ENCODE results near the gene TFF3. TPM values are rescaled to one million over a fixed set of nuclear protein-coding genes. Genes with fewer than 3 reads are reported as not detected.

TFF3 gene
- total and polyA plus RNA-seq, 2 of the 13 experiments (the other 11 are each of a cell fraction or from before 2014, with no cell fraction given), result 14.2 to 26.9 TPM

DNA sequence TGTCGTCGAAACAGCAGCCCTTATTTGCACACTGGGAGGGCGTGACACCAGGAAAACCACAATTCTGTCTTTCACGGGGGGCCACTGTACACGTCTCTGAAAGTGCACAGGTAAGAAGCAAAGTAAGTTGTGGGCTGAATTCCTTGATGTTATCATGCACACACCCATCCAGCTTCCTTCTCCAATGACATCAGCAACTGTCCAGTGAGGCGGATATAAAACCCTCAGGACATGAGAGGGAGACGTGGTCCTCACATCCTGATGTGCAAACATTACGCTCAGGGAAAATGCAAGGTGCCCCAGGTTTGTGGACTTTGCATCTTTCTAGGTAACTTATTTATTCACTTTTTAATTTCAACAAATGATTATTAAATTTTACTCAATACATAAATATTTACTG, 48.1 kb upstream of the TFF3 start (continued):
- TF ChIP-seq, protein P1, sequence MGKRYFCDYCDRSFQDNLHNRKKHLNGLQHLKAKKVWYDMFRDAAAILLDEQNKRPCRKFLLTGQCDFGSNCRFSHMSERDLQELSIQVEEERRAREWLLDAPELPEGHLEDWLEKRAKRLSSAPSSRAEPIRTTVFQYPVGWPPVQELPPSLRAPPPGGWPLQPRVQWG (CRISPR knock-in tag; IDR thresholded peaks at IDR 0.05; ENCODE audit: borderline replicate concordance, low read depth), result no peak
- no peak for TF ChIP-seq MXD4 (CRISPR knock-in tag; IDR thresholded peaks at IDR 0.05)
- no peak for TF ChIP-seq NR2F1 (CRISPR knock-in tag; IDR thresholded peaks at IDR 0.05)
- no peak for TF ChIP-seq ZBTB1 (CRISPR knock-in tag; IDR thresholded peaks at IDR 0.05; ENCODE audit: borderline replicate concordance)
- no peak for TF ChIP-seq POGZ (CRISPR knock-in tag; IDR thresholded peaks at IDR 0.05)
- TF ChIP-seq ZNF562 (CRISPR knock-in tag; IDR thresholded peaks at IDR 0.05; ENCODE audit: borderline replicate concordance), result no peak
- TF ChIP-seq ZZZ3 (CRISPR knock-in tag; IDR thresholded peaks at IDR 0.05; ENCODE audit: borderline replicate concordance), result no peak
- no peak for TF ChIP-seq TOPORS (CRISPR knock-in tag; IDR thresholded peaks at IDR 0.05)

DNA sequence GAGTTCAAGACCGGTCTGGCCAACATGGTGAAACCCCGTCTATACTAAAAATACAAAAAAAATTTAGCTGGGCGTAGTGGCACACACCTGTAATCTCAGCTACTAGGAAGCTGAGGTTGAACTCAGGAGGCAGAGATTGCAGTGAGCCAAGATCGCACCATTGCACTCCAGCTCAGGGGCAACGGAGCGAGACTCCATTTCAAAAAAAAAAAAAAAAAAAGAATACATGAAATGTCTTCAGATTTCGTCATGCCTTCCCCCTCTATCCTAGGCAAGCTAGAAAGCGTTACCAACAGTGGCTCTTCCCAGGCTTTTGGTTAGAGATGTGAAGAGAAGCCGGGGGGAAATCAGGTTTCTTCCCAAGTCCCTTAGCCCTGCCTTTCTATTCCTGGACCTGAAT, 47.5 kb upstream of the TFF3 start:
- intact Hi-C loops (cut with micrococcal nuclease; ENCODE audit: unreplicated experiment), result no loop called here

More for the DNA sequence above, 47.5 kb upstream of the TFF3 start:
- no peak for DNase-seq (ENCODE audit: low spot score)
- peaks cover 39% of the 10 kb centered on the region for H3K4me1 ChIP-seq (ENCODE audit: insufficient read depth, low read length)
- H3K79me2 ChIP-seq (ENCODE audit: insufficient read depth, low read length), result no peaks in the 10 kb centered on the region
- H3K27me3 ChIP-seq (ENCODE audit: control insufficient read depth in 1 of 2, insufficient read depth in 2 of 2, low read length in 2 of 2), result peaks cover 0 to 17% of the 10 kb centered on the region in 2 experiments; a peak in 1 of 5 replicates
- ChIA-PET CTCF (ENCODE audit: low intra/inter-chr PET ratio, low total read pairs) (no interaction called here), POLR2A (interaction anchor here (0.6 kb wide), 1 partner anchor 36 kb away, joined by 3 read pairs; no protein-coding TSS in a partner anchor)
- H3K4me3 ChIP-seq (replicated peaks in 1 of 3; ENCODE audit: insufficient read depth in 1 of 3, low read depth in 2 of 3, low read length in 3 of 3), result no peak overlapping the region
- no peak for ATAC-seq
- no peak overlapping the region for H3K4me2 ChIP-seq (ENCODE audit: low read depth, low read length)
- H2AFZ ChIP-seq (ENCODE audit: low read length), result no peak overlapping the region
- in situ Hi-C loops (cut with HindIII; ENCODE audit: extremely low pct_ligation_motif_present, low pct_unique_long_range_greater_than_20kb), result no loop called here
- WGBS (ENCODE audit: low lambda C conversion rate), result 63% methylated on average over 9 of the region's 9 CpGs
- no peaks in the 10 kb centered on the region for H3K36me3 ChIP-seq (replicated peaks in 1 of 2; ENCODE audit: control insufficient read depth in 1 of 2, insufficient read depth in 2 of 2, low read length in 2 of 2)
- H3K9ac ChIP-seq (ENCODE audit: insufficient read depth, low read depth, low read length), result no peak overlapping the region
- H4K20me1 ChIP-seq (ENCODE audit: insufficient read depth, low read length), result no peaks in the 10 kb centered on the region
- TF ChIP-seq ETV6 (CRISPR knock-in tag; conservative IDR thresholded peaks at IDR 0.05) (no peak), FOXA3 (CRISPR knock-in tag; IDR thresholded peaks at IDR 0.05) (no peak), ZNF354B (CRISPR knock-in tag; IDR thresholded peaks at IDR 0.05) (no peak), SAFB2 (CRISPR knock-in tag; IDR thresholded peaks at IDR 0.05; ENCODE audit: borderline replicate concordance, low read depth) (no peak)
- no peak for FAIRE-seq
- H3K27ac ChIP-seq (ENCODE audit: extremely low read length, insufficient read depth, low read length), result no peak overlapping the region
- no peaks in the 10 kb centered on the region for H3K9me3 ChIP-seq (ENCODE audit: low read length)
- no TSS peak for BruUV-seq (replicated peaks)
